ENCODE data around the gene DAB2.

- TF ChIP-seq CTCF (IDR thresholded peaks at IDR 0.05): no peak
- no peak for TF ChIP-seq POLR2A (IDR thresholded peaks at IDR 0.05)
- TF ChIP-seq EP300 (IDR thresholded peaks at IDR 0.05): no peak
Measured at GRCh38 chr5:39461007-39461682, 36.4 kb upstream of the DAB2 start.

Data from gastroesophageal sphincter (tissue), 3 donors.